Hematopoietic multipotent progenitor cell (in vitro differentiated cells): ENCODE data around the gene LRRTM2. TPM values are rescaled to one million over a fixed set of nuclear protein-coding genes. Genes with fewer than 3 reads are reported as not detected.
A peak's percentile ranks its signal among the peaks of the same experiment; 100 is the strongest.
"Not testable (repeated sequence)": the region's sequence is repeated elsewhere in the genome, so short reads cannot be mapped to it uniquely, and the experiment has no call there.

Experiments used
- DNase-seq, 3 donors: peaks; one replicate each; pipeline ENCODE4 v3.0.0-alpha.2; 2011 to 2015; ENCODE audit warnings: low read depth in 2 of 3, low spot score in 2 of 3
- total RNA-seq: library from RNA; depleted of rRNA; stranded (reverse); fragments of >200 nt; gene quantifications from one replicate; pipeline ENCODE4 v1.2.3, GENCODE V29; 2012

LRRTM2 gene
- 0.27 TPM for total RNA-seq

- no peak for DNase-seq
Observed at GRCh38 chr5:138874771-138875551, at the start of gene LRRTM2. Gene LRRTM2, minus strand, starts transcription at chr5:138875335. Its CDS starts 424 bp downstream, at chr5:138874911.

- DNase-seq = no peak
Observed at GRCh38 chr5:138922494-138922893, 47.4 kb upstream of the LRRTM2 start.

GRCh38 chr5:138921362-138921761 is 46.2 kb upstream of the LRRTM2 start:
- DNase-seq = not testable (repeated sequence)

- no peak for DNase-seq
Observed at GRCh38 chr5:138920181-138920580, 45.0 kb upstream of the LRRTM2 start.

- no peak for DNase-seq
Observed at GRCh38 chr5:138918686-138919085, 43.6 kb upstream of the LRRTM2 start.

- DNase-seq = no peak
Observed at GRCh38 chr5:138914338-138914737, 39.2 kb upstream of the LRRTM2 start.

- no peak for DNase-seq
Observed at GRCh38 chr5:138913773-138914172, 38.6 kb upstream of the LRRTM2 start.

- no peak for DNase-seq
Observed at GRCh38 chr5:138912093-138912492, 37.0 kb upstream of the LRRTM2 start.

GRCh38 chr5:138911441-138911840 is 36.3 kb upstream of the LRRTM2 start:
- DNase-seq = no peak

GRCh38 chr5:138910546-138911185 is 35.5 kb upstream of the LRRTM2 start:
- no peak for DNase-seq

- no peak for DNase-seq
Observed at GRCh38 chr5:138909734-138910133, 34.6 kb upstream of the LRRTM2 start.

GRCh38 chr5:138905541-138905940 is 30.4 kb upstream of the LRRTM2 start:
- no peak for DNase-seq

GRCh38 chr5:138903130-138903775 is 28.1 kb upstream of the LRRTM2 start:
- DNase-seq = no peak

- DNase-seq = no peak
Observed at GRCh38 chr5:138901716-138902115, 26.6 kb upstream of the LRRTM2 start.

- peak in 2 of 3 donors; percentile 34 to 44 for DNase-seq
Observed at GRCh38 chr5:138900281-138900965, 25.3 kb upstream of the LRRTM2 start.

- no peak for DNase-seq
Observed at GRCh38 chr5:138898742-138899141, 23.6 kb upstream of the LRRTM2 start.

GRCh38 chr5:138898299-138898698 is 23.2 kb upstream of the LRRTM2 start:
- DNase-seq = no peak

- no peak for DNase-seq
Observed at GRCh38 chr5:138895918-138896317, 20.8 kb upstream of the LRRTM2 start.

- no peak for DNase-seq
Observed at GRCh38 chr5:138890644-138891043, 15.5 kb upstream of the LRRTM2 start.

GRCh38 chr5:138889994-138890393 is 14.9 kb upstream of the LRRTM2 start:
- no peak for DNase-seq

GRCh38 chr5:138884554-138884953 is 9.4 kb upstream of the LRRTM2 start:
- DNase-seq = no peak
